ENCODE results near the gene SSR2. TPM values are rescaled to one million over a fixed set of nuclear protein-coding genes. Genes with fewer than 3 reads are reported as not detected.
"Not testable (repeated sequence)": the region's sequence is repeated elsewhere in the genome, so short reads cannot be mapped to it uniquely, and the experiment has no call there.

SSR2 gene
- total RNA-seq, 8 experiments from 2014 or later, result 199 to 383 (median 327) TPM

DNA sequence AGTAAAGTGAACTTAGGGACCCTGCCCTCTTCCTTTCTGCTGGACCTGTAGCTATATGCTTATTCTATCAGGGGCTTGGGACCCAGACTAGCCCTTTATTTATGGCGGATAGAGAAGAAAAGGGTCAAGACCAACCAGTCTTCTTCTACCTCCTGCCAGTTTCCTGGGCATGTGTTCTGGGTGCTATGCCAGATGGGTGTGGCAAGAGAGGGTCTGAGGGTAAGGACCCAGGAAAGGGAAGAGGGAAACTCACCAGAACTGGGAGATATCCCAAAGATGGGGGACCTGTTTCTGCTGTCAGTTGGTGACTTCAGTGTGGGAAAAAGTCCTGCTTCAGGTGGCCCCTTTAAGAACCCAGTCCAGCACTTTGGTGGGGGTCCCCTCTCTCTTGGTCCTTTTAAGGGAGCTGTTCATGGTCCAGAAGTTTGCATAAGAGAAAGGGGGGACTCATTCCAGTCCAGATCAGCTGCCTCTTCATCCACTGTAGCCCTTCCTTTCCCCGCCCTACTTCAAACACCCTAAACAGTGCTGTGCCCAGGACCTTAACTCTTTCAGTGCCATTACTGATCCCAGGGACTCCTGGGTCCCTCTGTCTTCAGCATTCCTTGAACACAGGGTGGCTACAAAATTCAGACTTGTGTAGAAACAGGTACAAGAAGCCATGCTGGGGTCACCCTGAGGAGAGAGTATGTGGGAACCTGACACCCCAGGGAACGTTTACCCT, 18.4 kb downstream of the SSR2 start:
- no peak overlapping the region for H3K27ac ChIP-seq
- 0 to 100% (median 65%) methylated on average over 1 to 3 of the region's 3 CpGs; no CpG with 5 or more reads in 4 of the 10 experiments for WGBS, 10 experiments
- no peak for ATAC-seq (replicated peaks in 6 of 8)
- in situ Hi-C loops (cut with MboI; ENCODE audit: low pct_unique_long_range_greater_than_20kb in 2 of 9, low sequenced_read_pairs in 9 of 9, unreplicated experiment in 9 of 9), result no loop called here
- H3K4me3 ChIP-seq, result no peak overlapping the region
- H3K4me1 ChIP-seq (replicated peaks in 1 of 2), result peaks cover 0 to 3% of the 10 kb centered on the region in 2 donors

DNA sequence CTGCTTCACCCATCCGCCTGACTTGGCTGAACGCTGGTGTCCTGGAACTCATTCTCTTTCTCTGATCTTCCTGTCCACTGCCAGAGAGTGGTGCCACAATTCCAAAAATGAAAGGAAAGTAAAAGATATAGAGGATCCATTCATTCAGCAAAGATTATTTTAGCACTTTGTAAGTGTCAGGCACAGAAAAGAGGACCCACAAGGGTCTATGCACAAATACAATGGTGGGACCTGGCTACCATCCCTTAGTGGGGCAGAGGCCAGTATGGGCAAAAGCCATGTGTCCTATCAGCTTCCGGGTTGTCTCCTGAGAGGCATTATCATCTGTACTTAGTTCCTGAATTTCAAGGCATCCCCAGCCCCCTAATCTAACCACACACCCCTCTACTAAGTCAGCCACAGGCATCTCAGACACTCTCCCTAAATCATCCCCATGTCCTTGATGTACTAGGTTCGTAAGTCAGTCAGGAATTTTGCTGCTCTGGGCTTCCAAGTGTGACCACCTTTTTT, 19.0 kb downstream of the SSR2 start:
- 40 to 90% (median 76%) methylated on average over 1 to 4 of the region's 4 CpGs; no CpG with 5 or more reads in 3 of the 10 experiments for WGBS, 10 experiments
- H3K4me3 ChIP-seq, result no peak overlapping the region
- H3K27ac ChIP-seq, result no peak overlapping the region
- ATAC-seq (replicated peaks in 6 of 8), result peak in 1 of 8 experiments; percentile 25
- H3K4me1 ChIP-seq (replicated peaks in 1 of 2), result peaks cover 0 to 3% of the 10 kb centered on the region in 2 donors
- in situ Hi-C loops (cut with MboI; ENCODE audit: low pct_unique_long_range_greater_than_20kb in 2 of 9, low sequenced_read_pairs in 9 of 9, unreplicated experiment in 9 of 9), result no loop called here

DNA sequence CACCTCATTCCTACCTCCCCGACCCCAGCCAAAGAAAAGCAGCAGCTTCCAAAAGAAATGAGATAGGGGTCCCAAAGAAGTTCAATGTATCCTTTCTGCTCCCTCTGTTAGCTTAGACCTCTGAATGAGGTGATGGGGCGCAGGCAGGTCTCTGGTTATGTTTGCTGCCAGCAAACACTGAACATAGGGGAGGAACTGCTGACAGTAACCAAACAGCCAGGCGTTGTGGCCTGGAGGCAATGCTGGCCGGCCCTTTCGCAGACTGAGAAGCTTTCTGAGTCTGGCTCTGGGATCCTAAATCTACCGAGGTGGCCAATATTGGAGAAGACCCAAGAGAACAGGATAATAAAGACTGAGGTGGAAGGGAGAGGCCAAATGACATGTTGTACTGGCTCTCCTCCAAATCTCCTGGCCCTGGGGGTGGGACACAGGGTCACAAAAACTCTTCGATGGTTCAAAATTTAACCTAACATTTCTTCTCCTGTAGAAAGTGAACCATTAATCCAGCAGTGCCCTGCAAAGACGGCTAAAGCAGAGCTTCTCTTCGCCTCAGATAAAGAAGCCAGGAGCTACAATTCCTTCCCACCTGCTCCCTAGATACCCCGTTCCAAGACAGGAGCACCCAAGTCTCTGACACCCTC, 19.6 kb downstream of the SSR2 start:
- Histone ChIP-seq H3K27ac (no peak overlapping the region), H3K4me1 (replicated peaks in 1 of 2) (peaks cover 0 to 3% of the 10 kb centered on the region in 2 donors), H3K4me3 (no peak overlapping the region)
- in situ Hi-C loops (cut with MboI; ENCODE audit: low pct_unique_long_range_greater_than_20kb in 2 of 9, low sequenced_read_pairs in 9 of 9, unreplicated experiment in 9 of 9), result no loop called here
- peak in 1 of 8 experiments; percentile 35 for ATAC-seq (replicated peaks in 6 of 8)
- WGBS, 10 experiments, result 44 to 85% (median 61%) methylated on average over 1 to 10 of the region's 10 CpGs; no CpG with 5 or more reads in 1 of the 10 experiments

DNA sequence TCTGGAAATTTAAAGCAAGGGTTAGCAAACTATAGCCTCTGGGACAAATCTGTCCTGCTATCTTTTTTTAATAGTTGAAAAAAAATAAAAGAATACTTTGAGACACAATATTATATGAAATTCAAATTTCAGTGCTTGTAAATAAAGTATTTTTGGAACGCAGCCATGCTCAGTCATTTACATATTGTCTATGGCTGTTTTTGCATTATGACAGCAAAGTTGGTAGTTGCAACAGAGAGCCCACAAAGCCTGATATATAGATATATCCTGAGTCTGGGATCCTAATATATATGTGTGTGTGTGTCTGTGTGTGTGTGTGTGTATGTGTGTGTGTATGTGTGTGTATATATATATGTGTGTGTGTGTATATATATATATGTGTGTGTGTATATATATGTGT, 20.8 kb downstream of the SSR2 start:
- Histone ChIP-seq H3K27ac (no peak overlapping the region), H3K4me1 (replicated peaks in 1 of 2) (peaks cover 0 to 3% of the 10 kb centered on the region in 2 donors), H3K4me3 (no peak overlapping the region)
- 0 to 86% (median 67%) methylated on average over 1 of the region's 1 CpG; no CpG with 5 or more reads in 3 of the 10 experiments for WGBS, 10 experiments
- in situ Hi-C loops (cut with MboI; ENCODE audit: low pct_unique_long_range_greater_than_20kb in 2 of 9, low sequenced_read_pairs in 9 of 9, unreplicated experiment in 9 of 9), result no loop called here
- ATAC-seq (replicated peaks in 6 of 8), result peak in 2 of 8 experiments; percentile 14 to 60

DNA sequence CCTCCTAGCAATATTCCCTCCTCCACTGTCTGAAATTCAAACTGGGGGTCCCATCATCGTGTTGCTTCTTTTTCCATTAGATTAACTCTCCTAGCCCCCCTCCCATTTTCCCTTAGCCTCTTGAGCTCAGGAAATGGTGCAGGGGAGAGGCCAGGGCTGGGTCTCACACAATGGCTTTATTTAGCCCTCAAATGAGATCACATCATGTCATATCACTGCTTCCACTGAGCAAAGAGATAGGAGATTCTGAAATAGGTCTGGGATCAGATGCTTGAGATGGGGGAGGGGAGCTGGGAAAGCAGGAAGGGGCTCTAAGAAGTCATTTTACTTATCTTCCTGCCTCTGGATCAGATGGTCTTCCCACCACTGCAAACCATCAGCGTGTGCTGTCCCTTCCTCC, 24.6 kb downstream of the SSR2 start:
- Histone ChIP-seq H3K4me1 (replicated peaks in 1 of 2) (no peaks in the 10 kb centered on the region), H3K27ac (no peak overlapping the region), H3K4me3 (no peak overlapping the region)
- in situ Hi-C loops (cut with MboI; ENCODE audit: low pct_unique_long_range_greater_than_20kb in 2 of 9, low sequenced_read_pairs in 9 of 9, unreplicated experiment in 9 of 9), result no loop called here
- ATAC-seq (replicated peaks in 6 of 8), result peak in 5 of 8 experiments; percentile 50 to 68 (median 55)
- 0 to 54% (median 36%) methylated on average over 1 to 2 of the region's 2 CpGs; no CpG with 5 or more reads in 3 of the 10 experiments for WGBS, 10 experiments

DNA sequence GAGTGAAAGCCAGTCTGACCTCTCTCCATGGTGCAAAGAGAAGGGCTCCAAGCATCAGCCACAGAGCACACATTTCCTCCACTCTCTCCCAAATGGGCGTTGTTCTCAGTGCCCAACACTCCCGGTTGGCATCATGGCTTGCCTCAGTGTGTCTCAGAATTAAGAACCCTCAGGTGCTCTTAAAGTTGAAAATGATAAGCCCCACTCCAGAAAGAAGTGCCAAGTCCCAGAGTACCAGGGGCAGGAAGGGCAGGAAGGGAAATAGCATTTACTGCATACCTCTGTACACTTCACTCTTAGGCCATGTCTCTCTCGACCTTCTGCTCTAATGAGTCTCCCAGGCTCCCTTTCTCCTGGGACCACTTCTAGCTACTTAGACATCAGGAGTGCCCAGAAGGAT, 27.2 kb downstream of the SSR2 start:
- Histone ChIP-seq H3K27ac (no peak overlapping the region), H3K4me3 (no peak overlapping the region), H3K4me1 (replicated peaks in 1 of 2) (peaks cover 0 to 3% of the 10 kb centered on the region in 2 donors)
- ATAC-seq (replicated peaks in 6 of 8), result no peak
- WGBS, 10 experiments, result 50 to 95% (median 80%) methylated on average over 1 to 3 of the region's 3 CpGs; no CpG with 5 or more reads in 6 of the 10 experiments
- in situ Hi-C loops (cut with MboI; ENCODE audit: low pct_unique_long_range_greater_than_20kb in 2 of 9, low sequenced_read_pairs in 9 of 9, unreplicated experiment in 9 of 9), result no loop called here

DNA sequence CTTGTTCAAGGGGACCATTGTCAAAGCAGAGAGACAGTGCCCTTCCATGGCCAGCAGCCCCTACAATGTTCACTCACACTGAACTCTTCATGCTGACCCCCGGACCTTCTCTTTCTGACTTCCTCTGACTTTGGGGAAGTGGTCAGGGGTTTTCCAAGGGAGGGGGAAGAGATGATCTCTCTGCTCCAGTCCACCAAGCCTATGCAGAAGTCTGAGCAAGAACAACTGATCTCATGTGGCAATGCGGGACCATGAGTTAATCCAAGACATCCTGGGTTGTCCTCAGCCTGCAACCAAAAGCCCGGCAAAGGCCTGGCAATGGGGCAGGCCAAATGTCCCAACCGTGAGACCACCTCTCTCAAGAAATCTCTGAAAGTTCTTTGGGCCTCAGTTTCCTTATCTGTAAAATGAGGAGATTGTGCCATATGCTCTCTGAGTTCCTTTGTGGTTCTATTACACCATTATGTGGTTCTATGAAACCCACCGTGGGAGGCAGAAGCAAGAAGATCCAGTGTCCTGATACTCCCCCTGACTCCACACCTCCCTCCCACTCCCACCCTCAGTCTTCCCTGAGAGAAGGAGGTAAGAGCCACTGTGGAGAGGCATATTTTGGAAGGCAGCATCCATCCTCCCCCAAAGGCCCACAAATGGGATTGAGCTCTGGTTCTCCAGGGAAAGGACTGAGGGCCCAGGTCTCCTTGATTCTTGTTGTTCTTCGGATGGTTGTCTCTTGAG, 30.6 kb downstream of the SSR2 start:
- ATAC-seq (replicated peaks in 6 of 8), result no peak
- WGBS, 10 experiments, result 67 to 95% (median 83%) methylated on average over 1 to 6 of the region's 6 CpGs; no CpG with 5 or more reads in 4 of the 10 experiments
- Histone ChIP-seq H3K4me1 (replicated peaks in 1 of 2) (peaks cover 2 to 3% of the 10 kb centered on the region in 2 donors), H3K4me3 (no peak overlapping the region), H3K27ac (no peak overlapping the region)
- in situ Hi-C loops (cut with MboI; ENCODE audit: low pct_unique_long_range_greater_than_20kb in 2 of 9, low sequenced_read_pairs in 9 of 9, unreplicated experiment in 9 of 9), result no loop called here

DNA sequence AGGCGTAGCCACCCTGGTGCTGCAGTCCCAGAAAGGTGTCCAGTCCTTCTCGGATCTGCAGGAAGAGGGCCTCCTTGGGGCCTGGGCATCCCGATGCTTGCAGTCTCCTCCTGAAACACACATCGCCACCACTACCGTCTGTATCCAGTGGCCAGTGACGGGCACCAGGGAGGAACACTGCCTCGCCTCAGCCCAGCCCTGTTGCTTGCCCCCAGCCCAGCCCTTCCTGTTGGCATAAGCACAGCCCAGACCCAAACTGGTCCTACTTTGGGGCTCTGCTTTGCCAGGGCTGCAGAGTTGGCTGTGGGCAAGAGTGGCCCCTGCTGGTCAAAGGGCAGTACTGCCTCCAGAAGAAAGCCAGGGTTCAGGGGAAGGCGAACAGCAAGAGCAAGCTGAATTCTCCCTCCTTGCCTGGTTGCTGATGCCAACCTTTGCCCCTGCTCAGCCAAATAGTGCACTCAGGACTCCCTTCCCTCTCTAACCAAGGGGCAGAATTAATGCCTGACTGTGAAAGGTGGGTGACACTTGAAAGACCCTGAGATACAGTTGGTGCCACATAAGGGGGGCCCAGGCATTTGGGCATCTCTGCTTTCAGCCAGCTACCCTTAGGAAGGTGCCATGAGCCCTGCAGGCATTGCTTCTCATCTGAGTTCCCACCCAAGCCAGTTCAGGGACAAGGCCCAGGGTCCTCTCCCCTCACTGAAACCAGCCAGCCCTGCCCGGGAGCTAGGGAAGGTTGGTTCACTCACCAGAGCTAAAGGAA, 31.3 kb downstream of the SSR2 start:
- in situ Hi-C loops (cut with MboI; ENCODE audit: low pct_unique_long_range_greater_than_20kb in 2 of 9, low sequenced_read_pairs in 9 of 9, unreplicated experiment in 9 of 9), result no loop called here
- no peak overlapping the region for H3K4me3 ChIP-seq
- H3K27ac ChIP-seq, result no peak overlapping the region
- 0 to 48% (median 0%) methylated on average over 1 to 9 of the region's 9 CpGs; no CpG with 5 or more reads in 5 of the 10 experiments for WGBS, 10 experiments
- peak; percentile 89 to 98 (median 93) for ATAC-seq (replicated peaks in 6 of 8)
- H3K4me1 ChIP-seq (replicated peaks in 1 of 2), result peaks cover 3 to 4% of the 10 kb centered on the region in 2 donors

DNA sequence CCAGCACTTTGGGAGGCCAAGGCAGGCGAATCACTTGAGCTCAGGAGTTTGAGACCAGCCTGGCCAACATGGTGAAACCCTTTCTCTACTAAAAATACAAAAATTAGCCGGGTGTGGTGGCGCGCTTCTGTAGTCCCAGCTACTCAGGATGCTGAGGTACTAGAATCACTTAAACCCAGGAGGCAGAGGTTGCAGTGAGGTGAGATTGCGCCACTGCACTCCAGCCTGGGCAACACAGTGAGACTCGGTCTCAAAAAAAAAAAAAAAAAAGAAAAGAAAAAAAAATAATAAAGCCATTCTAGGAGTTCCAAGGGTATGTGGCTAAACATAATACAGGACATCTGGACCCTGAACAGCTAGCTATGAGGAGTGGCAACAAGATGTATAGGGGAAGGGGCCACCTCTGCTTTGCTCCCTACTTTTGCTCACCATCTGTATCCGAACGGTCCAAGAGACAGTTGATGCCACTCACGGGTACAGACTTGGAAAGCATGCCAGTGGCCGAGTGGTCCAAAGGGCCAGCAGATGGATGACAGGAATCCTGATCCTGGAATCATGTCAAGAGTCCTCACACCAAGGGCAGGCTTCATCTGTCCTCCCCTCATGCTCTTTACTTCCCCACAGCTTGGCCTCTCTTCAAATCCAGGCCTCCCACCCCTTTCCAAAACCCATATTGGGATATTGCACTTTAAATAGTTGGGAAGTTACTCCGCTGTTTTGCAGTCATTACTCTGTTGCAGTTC, 35.7 kb downstream of the SSR2 start:
- ATAC-seq (replicated peaks in 6 of 8); H3K4me3 ChIP-seq; H3K27ac ChIP-seq; in situ Hi-C loops (cut with MboI; ENCODE audit: low pct_unique_long_range_greater_than_20kb in 2 of 9, low sequenced_read_pairs in 9 of 9, unreplicated experiment in 9 of 9): not testable (repeated sequence)
- H3K4me1 ChIP-seq (replicated peaks in 1 of 2), result peaks cover 46% of the 10 kb centered on the region in 2 donors
- WGBS, 10 experiments, result 76 to 100% (median 92%) methylated on average over 2 to 10 of the region's 11 CpGs

DNA sequence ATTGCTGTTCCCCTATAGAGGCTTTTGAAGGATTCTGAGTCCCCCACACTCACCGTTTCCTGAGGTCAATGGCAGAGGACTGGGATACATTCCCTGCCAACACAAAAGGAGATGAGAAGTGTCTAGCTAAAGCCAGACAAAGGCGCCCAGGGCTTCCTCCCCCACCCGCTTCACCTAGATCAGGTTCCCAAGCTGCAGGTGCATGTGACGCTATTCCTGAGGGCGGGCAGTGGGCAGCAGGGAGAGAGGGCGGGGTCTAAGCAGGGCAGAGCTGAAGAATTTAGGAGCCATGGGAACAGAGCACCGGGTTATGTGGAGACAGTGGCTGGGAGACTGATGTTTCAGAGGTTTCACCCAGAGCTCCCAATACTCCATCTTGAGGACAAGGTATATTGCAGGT, 36.4 kb downstream of the SSR2 start:
- no peak for ATAC-seq (replicated peaks in 6 of 8)
- in situ Hi-C loops (cut with MboI; ENCODE audit: low pct_unique_long_range_greater_than_20kb in 2 of 9, low sequenced_read_pairs in 9 of 9, unreplicated experiment in 9 of 9), result no loop called here
- Histone ChIP-seq H3K4me1 (replicated peaks in 1 of 2) (peaks cover 47 to 53% of the 10 kb centered on the region in 2 donors), H3K4me3 (no peak overlapping the region), H3K27ac (peak overlapping the region; percentile 88 to 94)
- 80 to 100% (median 83%) methylated on average over 1 to 5 of the region's 7 CpGs; no CpG with 5 or more reads in 5 of the 10 experiments for WGBS, 10 experiments

DNA sequence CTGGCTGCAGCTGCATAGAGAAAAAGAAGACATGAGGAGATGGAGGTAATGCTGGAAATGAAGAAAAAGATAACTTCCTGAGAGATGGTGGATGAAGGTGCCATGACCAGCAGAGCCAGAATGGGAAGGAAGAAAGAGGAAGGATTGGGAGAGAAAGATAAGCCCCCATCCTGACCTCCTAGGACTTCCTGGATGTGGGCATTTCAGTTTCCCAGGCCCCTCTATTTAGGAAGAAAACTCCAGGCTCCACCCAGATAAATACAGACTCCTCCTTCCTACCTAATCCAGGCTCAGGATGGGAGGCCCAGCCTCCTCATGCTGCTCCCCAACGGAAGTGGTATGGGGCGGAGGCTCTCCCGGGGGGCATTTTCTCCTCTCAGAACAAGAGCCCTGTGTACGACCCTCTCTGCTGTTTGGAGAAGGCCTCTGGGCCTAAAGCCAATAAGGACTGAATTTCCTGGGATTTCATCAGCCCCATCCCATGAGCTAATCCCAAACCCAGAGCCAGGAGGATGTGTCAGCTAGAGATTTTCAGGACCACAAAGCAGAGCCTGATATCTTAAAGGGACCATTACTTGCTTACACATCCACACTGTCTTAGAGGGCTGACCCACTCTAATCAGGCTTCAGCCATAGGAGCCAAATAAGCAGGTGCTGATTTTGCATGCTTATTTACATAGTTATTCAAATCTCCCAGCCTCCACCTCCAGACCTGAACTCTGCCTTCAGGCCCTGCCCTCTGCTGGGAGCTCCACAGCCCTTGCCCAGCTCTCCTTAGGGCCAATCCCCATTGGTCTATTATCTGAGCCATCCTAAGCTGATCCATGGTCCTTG, 37.3 kb downstream of the SSR2 start:
- in situ Hi-C loops (cut with MboI; ENCODE audit: low pct_unique_long_range_greater_than_20kb in 2 of 9, low sequenced_read_pairs in 9 of 9, unreplicated experiment in 9 of 9), result no loop called here
- Histone ChIP-seq H3K4me1 (replicated peaks in 1 of 2) (peaks cover 53 to 57% of the 10 kb centered on the region in 2 donors), H3K27ac (peak overlapping the region; percentile 88 to 94), H3K4me3 (peak overlapping the region; percentile 12 to 87 (median 18))
- 0 to 45% (median 36%) methylated on average over 2 to 4 of the region's 4 CpGs; no CpG with 5 or more reads in 5 of the 10 experiments for WGBS, 10 experiments
- peak; percentile 34 to 93 (median 88) for ATAC-seq (replicated peaks in 6 of 8)
